H1 (cell line): ENCODE measurements around the gene MAP6D1. TPM values are rescaled to one million over a fixed set of nuclear protein-coding genes. Genes with fewer than 3 reads are reported as not detected.

Experiments
- CTCF ChIA-PET: fragments of 300-600 bp; sonication (Branson Sonifier 250); formaldehyde crosslinking; loops from one replicate; lab custom pipeline; 2021; ENCODE audit not compliant: partially characterized antibody; lab: Charles Lee
- POLR2A ChIA-PET: fragments of 300-600 bp; sonication (Branson Sonifier 250); formaldehyde crosslinking; loops from one replicate; lab custom pipeline; 2021; ENCODE audit warnings: inconsistent platforms; ENCODE audit not compliant: partially characterized antibody; lab: Charles Lee
- DNase-seq, 2 experiments: peaks; one replicate each; pipeline versions ENCODE4 v3.0.0 to v3.0.0-alpha.2; 2010 to 2022; ENCODE audit warnings: low spot score in 2 of 2, low read depth in 1 of 2, mixed read lengths in 1 of 2
- FAIRE-seq: peaks from 2 replicates; lab custom pipeline; 2011; peaks lifted over from hg19 to GRCh38; lab: Jason Lieb, UNC
- H2AFZ ChIP-seq: 2 replicates; pipeline ENCODE4 v1.8.1; 2012; ENCODE audit warnings: low read length, inconsistent platforms
- H2AK5ac ChIP-seq: 2 replicates; pipeline ENCODE4 v1.6.1; 2013; ENCODE audit warnings: low read depth, low read length
- H2BK120ac ChIP-seq: replicated peaks from 2 replicates; pipeline ENCODE3; 2013; ENCODE audit warnings: low read depth, low read length, inconsistent platforms
- H2BK12ac ChIP-seq: 2 replicates; pipeline ENCODE4 v1.6.1; 2013; ENCODE audit warnings: low read depth, low read length
- H2BK15ac ChIP-seq: 2 replicates; pipeline ENCODE4 v1.6.1; 2013; ENCODE audit warnings: low read length
- H2BK20ac ChIP-seq: 2 replicates; pipeline ENCODE4 v1.6.1; 2013; ENCODE audit warnings: low read length
- H2BK5ac ChIP-seq: 2 replicates; pipeline ENCODE4 v1.6.1; 2013; ENCODE audit warnings: low read depth, low read length
- H3K14ac ChIP-seq: 2 replicates; pipeline ENCODE4 v1.6.1; 2013; ENCODE audit warnings: inconsistent platforms; ENCODE audit not compliant: insufficient read length
- H3K18ac ChIP-seq: 2 replicates; pipeline ENCODE4 v1.6.1; 2013; ENCODE audit warnings: low read length; ENCODE audit errors: extremely low read depth
- H3K23ac ChIP-seq: 2 replicates; pipeline ENCODE4 v1.6.1; 2013; ENCODE audit warnings: inconsistent platforms; ENCODE audit not compliant: insufficient read length
- H3K23me2 ChIP-seq: 2 replicates; pipeline ENCODE4 v1.6.1; 2013; ENCODE audit warnings: low read depth, low read length
- H3K27ac ChIP-seq: 2 replicates; pipeline ENCODE4 v1.6.1; 2011; ENCODE audit warnings: low read depth, low read length, inconsistent platforms
- H3K27me3 ChIP-seq, 4 experiments: replicated peaks in 1 of 4; 1 replicate in 1 of 4; 2 replicates in 3 of 4; pipeline versions ENCODE4 v1.6.1 to v1.8.1; 2011 to 2013; ENCODE audit warnings: low read length in 3 of 4, mild to moderate bottlenecking in 3 of 4, inconsistent platforms in 2 of 4, mixed read lengths in 2 of 4, moderate library complexity in 1 of 4; ENCODE audit not compliant: control insufficient read depth in 3 of 4, insufficient read depth in 3 of 4; ENCODE audit errors: extremely low read depth in 1 of 4
- H3K36me3 ChIP-seq, 4 experiments: 2 replicates each; pipeline versions ENCODE4 v1.6.1 to v1.8.1; 2011 to 2013; ENCODE audit warnings: mild to moderate bottlenecking in 4 of 4, low read length in 3 of 4, moderate library complexity in 2 of 4, control low read depth in 1 of 4, inconsistent platforms in 1 of 4; ENCODE audit not compliant: insufficient read depth in 4 of 4, control insufficient read depth in 2 of 4
- H3K4ac ChIP-seq: replicated peaks from 2 replicates; pipeline ENCODE3; 2013; ENCODE audit warnings: low read length, low read depth, mixed read lengths, inconsistent platforms; ENCODE audit not compliant: insufficient read length
- H3K4me1 ChIP-seq, 4 experiments: replicated peaks in 1 of 4; 1 replicate in 1 of 4; 2 replicates in 3 of 4; pipeline versions ENCODE4 v1.6.1 to v1.8.1; 2011 to 2013; ENCODE audit warnings: low read length in 3 of 4, inconsistent platforms in 2 of 4, mixed read lengths in 1 of 4; ENCODE audit not compliant: insufficient read depth in 4 of 4, control insufficient read depth in 3 of 4
- H3K4me2 ChIP-seq, 2 experiments: 2 replicates each; pipeline versions ENCODE4 v1.6.1 to v1.8.1; 2011 to 2013; ENCODE audit warnings: low read depth in 2 of 2, low read length in 2 of 2, control low read depth in 1 of 2, inconsistent platforms in 1 of 2, mild to moderate bottlenecking in 1 of 2; ENCODE audit not compliant: insufficient read depth in 1 of 2
- H3K4me3 ChIP-seq, 4 experiments: fragments of 200-600, 300-600 bp in 1 of 4; sonication (generic), shearing (Covaris generic), sonication (Bioruptor Twin) in 1 of 4; 2 replicates each; pipeline versions ENCODE4 v1.5.1 to v1.8.1; 2011 to 2016; ENCODE audit warnings: low read length in 4 of 4, low read depth in 3 of 4, control low read depth in 2 of 4, inconsistent platforms in 2 of 4, mild to moderate bottlenecking in 2 of 4, mixed read lengths in 1 of 4, moderate library complexity in 1 of 4; ENCODE audit not compliant: insufficient read depth in 2 of 4; ENCODE audit errors: extremely low read depth in 1 of 4
- H3K56ac ChIP-seq: replicated peaks from 2 replicates; pipeline ENCODE3; 2013; ENCODE audit warnings: low read depth, mild to moderate bottlenecking, mixed read lengths, low read length, inconsistent platforms; ENCODE audit not compliant: insufficient read length
- H3K79me1 ChIP-seq: 2 replicates; pipeline ENCODE4 v1.6.1; 2013; ENCODE audit warnings: low read depth, low read length, control low read depth
- H3K79me2 ChIP-seq, 2 experiments: 2 replicates each; pipeline versions ENCODE4 v1.6.1 to v1.8.1; 2012 to 2013; ENCODE audit warnings: low read length in 2 of 2, mild to moderate bottlenecking in 2 of 2, inconsistent platforms in 1 of 2; ENCODE audit not compliant: insufficient read depth in 2 of 2, control insufficient read depth in 1 of 2
- H3K9ac ChIP-seq, 4 experiments: replicated peaks in 1 of 4; 1 replicate in 1 of 4; 2 replicates in 3 of 4; pipeline versions ENCODE4 v1.6.1 to v1.8.1; 2011 to 2013; ENCODE audit warnings: low read depth in 3 of 4, low read length in 3 of 4, control low read depth in 2 of 4, mild to moderate bottlenecking in 2 of 4, moderate library complexity in 2 of 4, inconsistent platforms in 1 of 4; ENCODE audit errors: extremely low read depth in 1 of 4
- H3K9me3 ChIP-seq, 2 experiments: 2 replicates each; pipeline versions ENCODE4 v1.6.1 to v1.8.1; 2012 to 2013; ENCODE audit warnings: mild to moderate bottlenecking in 2 of 2, moderate library complexity in 2 of 2, control low read depth in 1 of 2, inconsistent platforms in 1 of 2, low read depth in 1 of 2, low read length in 1 of 2, mixed read lengths in 1 of 2; ENCODE audit not compliant: insufficient read depth in 2 of 2
- H4K20me1 ChIP-seq, 2 experiments: replicated peaks in 1 of 2; 2 replicates each; pipeline versions ENCODE3 to v1.8.1; 2011 to 2013; ENCODE audit warnings: inconsistent platforms in 2 of 2, low read length in 2 of 2, mild to moderate bottlenecking in 1 of 2; ENCODE audit not compliant: insufficient read depth in 2 of 2, control insufficient read depth in 1 of 2
- H4K5ac ChIP-seq: 2 replicates; pipeline ENCODE4 v1.6.1; 2013; ENCODE audit warnings: low read length, low read depth, mixed read lengths, inconsistent platforms; ENCODE audit not compliant: insufficient read length
- H4K8ac ChIP-seq: 2 replicates; pipeline ENCODE4 v1.8.0; 2013; ENCODE audit warnings: mild to moderate bottlenecking, moderate library complexity, low read length, inconsistent platforms; ENCODE audit not compliant: insufficient read depth; ENCODE audit errors: extremely low read depth
- H4K91ac ChIP-seq: replicated peaks from 2 replicates; pipeline ENCODE3; 2013; ENCODE audit warnings: low read length, mixed read lengths, inconsistent platforms; ENCODE audit not compliant: insufficient read length
- CHD1 ChIP-seq: IDR thresholded peaks from 2 replicates; pipeline ENCODE4 v1.6.1; 2012; ENCODE audit warnings: low read depth, low read length, improper control_type of control experiment
- GABPA ChIP-seq: IDR thresholded peaks from 2 replicates; pipeline ENCODE4 v1.6.1; 2011; ENCODE audit warnings: mild to moderate bottlenecking, low read length, moderate library complexity, borderline replicate concordance; ENCODE audit not compliant: insufficient read depth
- RFX5 ChIP-seq: IDR thresholded peaks from 2 replicates; pipeline ENCODE4 v1.6.1; 2011; ENCODE audit warnings: low read depth, low read length, improper control_type of control experiment, borderline replicate concordance
- WGBS, 2 experiments: shearing (Covaris generic) in 1 of 2; methylation state at CpG; one replicate each; pipeline versions ENCODE4 v1.1.6 to v1.1.7; 2013 to 2015; ENCODE audit warnings: low lambda C conversion rate in 2 of 2, mixed read lengths in 2 of 2, inconsistent platforms in 1 of 2, low coverage in 1 of 2, missing lambda C conversion rate in 1 of 2; ENCODE audit not compliant: insufficient replicate concordance in 2 of 2, insufficient coverage in 1 of 2, insufficient read length in 1 of 2; ENCODE audit errors: extremely low coverage in 1 of 2, missing lambda C conversion rate in 1 of 2; 5-methylcytosine and 5-hydroxymethylcytosine counted together
- polyA plus RNA-seq, 7 experiments: library from polyadenylated mRNA; depleted of rRNA in 3 of 7; stranded (reverse) in 5 of 7; unstranded in 2 of 7; fragments of >200 nt in 5 of 7; fragments of 200-250 nt in 2 of 7; gene quantifications; 1 replicate in 5 of 7; 2 replicates in 1 of 7; 4 replicates in 1 of 7; pipeline versions ENCODE4 v1.2.1 to v1.2.3, GENCODE V29; 2011 to 2013; ENCODE audit warnings: missing spikeins in 2 of 7, mixed read lengths in 2 of 7
- total RNA-seq: library from RNA; stranded (reverse); fragmentation: NEBNext Ultra II Directional; extraction: Animal tissue kit (Norgen Biotek cat#: 25700); gene quantifications from 2 replicates; pipeline ENCODE4 v1.2.1, GENCODE V29; 2021
- TF ChIP-seq, protein P1 (sequence below): IDR thresholded peaks from 2 replicates; pipeline ENCODE4 v1.6.1; 2011; ENCODE audit warnings: low read depth, mild to moderate bottlenecking, low read length; ENCODE audit not compliant: insufficient read depth
- TF ChIP-seq, protein P2 (sequence below), 3 experiments: IDR thresholded peaks; 1 replicate in 2 of 3; 2 replicates in 1 of 3; pipeline versions ENCODE4 v1.5.1 to v1.6.1; 2011; ENCODE audit warnings: low read length in 3 of 3, mild to moderate bottlenecking in 3 of 3, inconsistent platforms in 2 of 3, low read depth in 1 of 3, moderate library complexity in 1 of 3; ENCODE audit not compliant: insufficient read depth in 1 of 3; ENCODE audit errors: control extremely low read depth in 1 of 3

Gene MAP6D1
- total and polyA plus RNA-seq, 2 of the 8 experiments (the other 6 are each of a cell fraction or from before 2014, with no cell fraction given) = 4.8 to 5.2 TPM

DNA sequence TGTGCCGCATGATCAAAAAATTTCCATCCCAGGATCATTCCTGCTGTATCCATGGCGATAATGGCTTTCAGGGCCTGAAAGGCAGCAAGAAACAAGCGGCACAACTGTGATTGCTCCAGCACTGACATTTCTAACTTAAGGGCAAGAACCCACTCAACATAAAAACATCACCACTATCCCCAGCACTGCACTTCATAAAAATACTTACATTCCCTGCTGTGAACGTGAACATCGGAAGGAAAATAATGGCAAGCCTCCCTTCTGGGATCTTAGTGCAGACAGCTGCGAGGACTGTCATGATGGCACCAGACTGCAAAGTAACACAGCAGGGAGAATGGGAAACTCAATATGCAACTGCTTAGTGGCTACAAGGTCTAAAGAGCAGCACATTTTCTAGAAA is 8.1 kb upstream of the MAP6D1 start:
- TF ChIP-seq GABPA (no peak), CHD1 (no peak), RFX5 (no peak)
- TF ChIP-seq, protein P1, sequence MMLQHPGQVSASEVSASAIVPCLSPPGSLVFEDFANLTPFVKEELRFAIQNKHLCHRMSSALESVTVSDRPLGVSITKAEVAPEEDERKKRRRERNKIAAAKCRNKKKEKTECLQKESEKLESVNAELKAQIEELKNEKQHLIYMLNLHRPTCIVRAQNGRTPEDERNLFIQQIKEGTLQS = no peak
- TF ChIP-seq, protein P2, sequence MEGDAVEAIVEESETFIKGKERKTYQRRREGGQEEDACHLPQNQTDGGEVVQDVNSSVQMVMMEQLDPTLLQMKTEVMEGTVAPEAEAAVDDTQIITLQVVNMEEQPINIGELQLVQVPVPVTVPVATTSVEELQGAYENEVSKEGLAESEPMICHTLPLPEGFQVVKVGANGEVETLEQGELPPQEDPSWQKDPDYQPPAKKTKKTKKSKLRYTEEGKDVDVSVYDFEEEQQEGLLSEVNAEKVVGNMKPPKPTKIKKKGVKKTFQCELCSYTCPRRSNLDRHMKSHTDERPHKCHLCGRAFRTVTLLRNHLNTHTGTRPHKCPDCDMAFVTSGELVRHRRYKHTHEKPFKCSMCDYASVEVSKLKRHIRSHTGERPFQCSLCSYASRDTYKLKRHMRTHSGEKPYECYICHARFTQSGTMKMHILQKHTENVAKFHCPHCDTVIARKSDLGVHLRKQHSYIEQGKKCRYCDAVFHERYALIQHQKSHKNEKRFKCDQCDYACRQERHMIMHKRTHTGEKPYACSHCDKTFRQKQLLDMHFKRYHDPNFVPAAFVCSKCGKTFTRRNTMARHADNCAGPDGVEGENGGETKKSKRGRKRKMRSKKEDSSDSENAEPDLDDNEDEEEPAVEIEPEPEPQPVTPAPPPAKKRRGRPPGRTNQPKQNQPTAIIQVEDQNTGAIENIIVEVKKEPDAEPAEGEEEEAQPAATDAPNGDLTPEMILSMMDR (IDR thresholded peaks at IDR 0.05; ENCODE audit: control extremely low read depth in 1 of 3, insufficient read depth in 1 of 3, low read depth in 1 of 3, low read length in 3 of 3) = no peak
- DNase-seq = peak in 1 of 2 experiments; percentile 10
- H3K18ac ChIP-seq = no peak overlapping the region
- no peak overlapping the region for H2BK15ac ChIP-seq
- FAIRE-seq = no peak
- H3K79me1 ChIP-seq = no peaks in the 10 kb centered on the region
- H2BK12ac ChIP-seq = no peak overlapping the region
- H3K36me3 ChIP-seq = peaks cover 2 to 18% (median 15%) of the 10 kb centered on the region in 4 experiments; a peak in 6 of 8 replicates
- no peak overlapping the region for H3K4me2 ChIP-seq
- no peaks in the 10 kb centered on the region for H3K79me2 ChIP-seq
- H3K23me2 ChIP-seq = no peaks in the 10 kb centered on the region
- H4K91ac ChIP-seq = no peak overlapping the region
- H4K8ac ChIP-seq = no peak overlapping the region
- no peak overlapping the region for H3K9ac ChIP-seq
- H2AK5ac ChIP-seq = no peak overlapping the region
- POLR2A ChIA-PET = no interaction called here
- no peak overlapping the region for H3K14ac ChIP-seq
- no peak overlapping the region for H2AFZ ChIP-seq
- H2BK20ac ChIP-seq = no peak overlapping the region
- no peaks in the 10 kb centered on the region for H3K27me3 ChIP-seq
- no peaks in the 10 kb centered on the region for H3K4me1 ChIP-seq
- CTCF ChIA-PET = interaction anchor here (1.2 kb wide), 1 partner anchor 18 kb away, joined by 3 read pairs; no protein-coding TSS in a partner anchor
- H3K4me3 ChIP-seq = no peak overlapping the region
- no peak overlapping the region for H2BK120ac ChIP-seq
- peaks cover 0 to 2% of the 10 kb centered on the region in 2 experiments for H4K20me1 ChIP-seq
- H3K23ac ChIP-seq = no peak overlapping the region
- no peaks in the 10 kb centered on the region for H3K9me3 ChIP-seq
- H3K27ac ChIP-seq = no peak overlapping the region
- WGBS, 2 experiments = 91% methylated on average over 6 of the region's 6 CpGs; no CpG with 5 or more reads in 1 of the 2 experiments
- no peak overlapping the region for H4K5ac ChIP-seq
- H2BK5ac ChIP-seq = no peak overlapping the region
- no peak overlapping the region for H3K4ac ChIP-seq
- no peak overlapping the region for H3K56ac ChIP-seq
